ENCODE data around the gene TTLL11.
"Not testable (repeated sequence)": the region's sequence is repeated elsewhere in the genome, so short reads cannot be mapped to it uniquely, and the experiment has no call there.

The TTLL11 gene

GRCh38 chr9:122076117-122076516, 17.0 kb downstream of the TTLL11 start:
- no peak for DNase-seq

- no peak for DNase-seq
These were observed 17.7 kb downstream of the TTLL11 start for GRCh38 chr9:122075135-122076030.

- no peak for DNase-seq
These were observed 21.4 kb downstream of the TTLL11 start for GRCh38 chr9:122071715-122072114.

GRCh38 chr9:122070728-122071515, 22.2 kb downstream of the TTLL11 start:
- DNase-seq, result no peak

DNA sequence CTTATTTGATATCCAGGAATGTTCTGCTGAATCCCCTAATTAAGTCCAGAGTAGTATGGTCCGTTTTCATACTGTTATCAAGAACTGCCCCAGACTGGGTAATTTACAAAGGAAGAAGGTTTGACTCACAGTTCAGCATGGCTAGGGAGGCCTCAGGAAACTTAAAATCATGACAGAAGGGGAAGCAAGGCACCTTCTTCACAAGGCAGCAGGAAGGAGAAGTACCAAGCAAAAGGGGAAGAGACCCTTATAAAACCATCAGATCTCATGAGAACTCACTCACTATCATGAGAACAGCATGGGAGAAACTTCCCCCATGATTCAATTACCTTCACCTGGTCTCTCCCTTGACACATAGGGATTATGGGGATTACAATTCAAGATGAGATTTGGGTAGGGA, 26.4 kb downstream of the TTLL11 start:
- not testable (repeated sequence) for DNase-seq

DNA sequence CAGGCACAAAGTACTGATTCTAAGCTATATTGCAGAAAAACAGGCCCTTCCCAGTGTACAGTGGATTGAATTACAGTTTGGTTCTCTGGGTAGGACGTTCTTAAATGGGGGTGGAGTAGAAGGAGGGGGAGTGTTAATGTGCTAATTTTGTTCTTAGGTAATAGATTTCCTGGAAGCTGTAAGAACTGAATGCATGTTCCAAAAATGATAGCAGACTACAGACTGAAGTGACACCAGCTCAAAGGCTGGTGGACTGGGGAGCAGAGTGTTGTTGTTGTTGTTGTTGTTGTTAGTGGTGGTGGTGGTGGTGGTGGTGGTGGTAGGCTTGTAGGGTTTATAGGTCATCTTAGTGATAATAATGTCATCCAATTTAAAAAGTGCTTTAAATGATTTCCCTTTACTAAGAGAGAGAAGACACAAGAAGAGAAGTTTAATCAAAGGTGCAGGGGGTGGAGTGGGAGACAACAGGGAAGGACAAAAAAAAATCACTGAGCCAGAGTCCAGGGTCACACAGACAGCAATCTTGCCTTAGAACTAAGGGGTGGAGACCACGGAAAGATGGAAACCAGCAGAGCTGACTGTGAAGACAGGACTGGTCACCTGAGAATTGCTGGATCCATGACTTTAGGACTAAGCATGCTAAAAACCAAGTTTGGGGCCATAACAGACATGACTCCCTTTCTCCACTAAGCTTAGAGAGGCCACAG, 27.0 kb downstream of the TTLL11 start:
- DNase-seq, result no peak

- DNase-seq, result no peak
These were observed 32.6 kb downstream of the TTLL11 start for GRCh38 chr9:122060481-122060880.

DNA sequence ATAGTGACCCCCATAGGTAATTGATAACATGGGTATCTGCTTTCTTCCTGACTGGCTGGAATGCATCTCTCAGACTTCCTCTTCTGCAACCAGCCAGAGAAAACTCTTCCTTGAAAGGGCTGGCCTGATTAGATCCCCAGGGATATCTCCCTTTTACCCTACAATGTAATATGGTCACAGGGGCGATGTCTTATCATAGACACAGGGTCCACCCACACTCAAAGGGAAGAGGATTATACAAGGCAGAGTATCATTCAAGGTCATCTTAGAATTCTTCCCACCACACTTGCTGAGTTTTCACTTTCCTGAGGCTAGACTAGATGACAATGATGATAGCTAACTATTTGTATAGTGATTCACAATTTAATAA, 33.2 kb downstream of the TTLL11 start:
- DNase-seq, result no peak

GRCh38 chr9:122059214-122059954, 33.7 kb downstream of the TTLL11 start:
- no peak for DNase-seq

- peak; percentile 99 for DNase-seq
These were observed 34.4 kb downstream of the TTLL11 start for GRCh38 chr9:122058709-122059108.

DNA sequence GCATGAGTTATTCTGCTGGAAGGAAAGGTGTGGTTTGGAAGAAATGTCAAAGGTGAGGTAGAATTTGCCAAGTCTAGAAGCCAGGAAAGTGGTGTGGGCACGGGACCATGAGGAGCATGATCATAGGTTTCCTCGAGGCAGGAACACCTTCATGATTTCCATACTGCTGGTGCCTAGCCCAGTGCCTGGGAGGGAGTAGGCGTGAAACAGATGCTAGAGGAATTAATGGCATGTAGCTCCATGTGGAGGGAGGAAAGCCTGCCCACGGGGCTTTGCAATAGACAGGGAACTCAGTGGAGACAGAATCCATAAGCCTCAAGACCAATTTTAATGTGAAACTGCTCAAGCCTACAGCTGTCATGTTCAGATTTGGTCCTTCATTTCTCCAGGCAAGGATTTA, 35.1 kb downstream of the TTLL11 start:
- no peak for DNase-seq

DNA sequence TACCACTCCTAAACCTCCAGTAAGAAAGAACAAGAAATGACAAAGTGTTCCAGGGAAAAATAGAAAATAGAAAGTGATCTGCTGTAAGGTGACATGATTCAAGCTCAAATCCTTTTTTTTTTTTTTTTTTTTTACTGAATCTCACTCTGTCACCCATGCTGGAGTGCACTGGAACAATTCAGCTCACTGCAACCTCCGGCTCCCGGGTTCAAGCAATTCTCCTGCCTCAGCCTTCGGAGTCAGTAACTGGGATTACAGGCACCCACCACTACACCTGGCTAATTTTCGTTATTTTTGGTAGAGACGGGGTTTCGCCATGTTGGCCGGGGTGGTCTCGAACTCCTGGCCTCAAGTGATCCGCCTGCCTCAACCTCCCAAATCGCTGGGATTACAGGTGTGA, 35.9 kb downstream of the TTLL11 start:
- DNase-seq, result no peak

- DNase-seq, result no peak
These were observed 36.6 kb downstream of the TTLL11 start for GRCh38 chr9:122056484-122056883.

GRCh38 chr9:122055701-122056100, 37.4 kb downstream of the TTLL11 start:
- no peak for DNase-seq

DNA sequence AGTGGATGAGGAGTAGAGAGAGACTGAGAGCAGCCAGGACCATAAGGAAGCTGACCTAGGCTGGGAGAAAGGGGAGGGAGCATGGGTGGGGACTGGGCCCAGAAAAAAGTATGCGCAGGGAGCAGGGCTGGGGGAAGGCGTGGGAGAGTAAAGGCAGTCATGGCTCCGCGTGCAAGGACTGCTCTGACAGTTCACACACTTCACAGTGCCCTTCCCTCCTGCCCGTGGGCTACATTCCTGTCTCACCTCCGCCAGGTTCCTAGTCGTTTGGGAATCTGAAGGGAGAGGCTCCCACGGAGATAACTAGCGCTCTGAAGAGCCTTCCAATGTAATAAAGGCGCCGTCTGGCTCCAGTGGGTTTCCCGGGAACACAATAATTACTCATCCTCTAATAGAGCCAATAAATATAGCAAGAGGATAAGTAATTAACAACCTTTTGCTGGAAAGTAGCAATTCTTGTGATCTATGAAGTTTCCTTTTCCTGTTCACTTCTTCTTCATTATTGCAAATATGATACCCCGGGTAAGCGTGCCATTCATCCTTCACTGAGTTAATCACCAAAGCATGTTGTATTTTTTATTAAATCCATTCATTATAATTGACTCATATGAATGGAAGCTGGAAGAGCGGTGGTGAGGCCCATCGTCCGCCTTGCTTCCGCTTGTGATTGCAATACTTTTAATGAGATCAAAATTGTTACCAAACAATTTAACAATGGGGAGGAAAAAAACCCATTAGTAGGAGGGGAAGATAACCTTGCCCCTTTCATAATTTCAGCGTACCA, 39.3 kb downstream of the TTLL11 start:
- DNase-seq, result no peak

DNA sequence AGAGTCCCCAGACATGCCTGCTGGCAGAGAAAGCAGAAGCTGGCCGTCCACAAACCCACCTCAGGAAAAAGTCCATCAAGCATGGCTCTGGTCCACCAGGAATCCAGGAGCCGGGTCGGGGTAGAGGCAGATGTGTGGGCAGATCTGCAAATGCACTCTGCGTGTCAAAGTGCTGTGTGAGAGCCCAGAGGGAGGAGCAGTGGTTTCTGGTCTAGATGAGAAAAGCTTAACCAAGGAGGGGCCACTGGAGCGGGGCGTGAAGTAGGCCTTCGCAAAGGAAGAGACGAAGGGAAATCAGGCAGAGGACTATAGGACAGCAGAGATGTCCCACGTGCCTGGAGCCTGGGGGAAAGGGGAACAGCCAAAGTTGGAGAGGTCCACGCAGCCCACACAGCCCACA, 40.0 kb downstream of the TTLL11 start:
- DNase-seq, result no peak

DNA sequence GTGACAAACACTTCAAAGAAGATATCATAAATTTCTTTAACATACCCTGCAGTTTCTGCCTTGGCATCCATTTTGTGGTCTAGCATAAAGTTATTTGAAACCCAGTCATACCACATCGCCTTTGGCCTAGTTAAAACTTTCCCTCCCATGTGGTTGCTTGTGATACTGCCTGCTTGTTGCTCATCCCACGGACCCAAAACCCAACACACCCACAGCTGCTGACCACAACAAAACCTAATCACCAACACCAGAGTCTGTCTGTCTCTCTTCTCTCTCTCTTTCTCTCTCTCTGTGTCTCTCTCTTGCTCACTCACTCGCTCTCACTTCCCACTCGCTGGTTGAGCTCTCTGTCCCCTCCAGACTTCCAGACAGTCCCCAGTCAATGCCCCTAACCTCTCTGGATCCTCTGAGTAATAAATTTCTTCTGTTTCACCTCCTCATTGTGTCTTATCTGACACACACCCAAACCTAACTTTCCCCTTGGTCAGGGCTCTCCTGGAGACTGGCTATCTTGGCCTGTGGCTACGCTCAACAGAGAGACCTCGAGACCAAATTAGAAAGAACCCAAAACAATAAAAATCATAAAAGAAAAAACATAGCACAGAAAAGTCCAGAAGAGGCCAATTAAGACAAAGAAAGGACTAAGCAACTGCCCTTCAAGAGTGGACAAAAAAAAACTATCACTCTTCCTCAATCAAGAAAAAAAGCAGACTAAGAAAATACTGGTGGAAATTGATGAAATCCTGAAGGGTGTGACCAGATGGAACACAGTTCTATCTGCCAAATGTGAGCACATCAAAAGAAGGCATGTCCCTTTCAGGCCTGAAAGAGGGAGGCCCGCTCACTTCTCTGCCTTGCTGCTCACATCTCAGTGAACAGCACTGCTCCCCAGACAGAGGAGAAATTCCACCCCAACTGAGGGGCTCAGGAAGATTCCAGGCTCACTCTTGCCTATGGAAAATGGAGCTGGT, 41.5 kb downstream of the TTLL11 start:
- DNase-seq, result no peak

DNA sequence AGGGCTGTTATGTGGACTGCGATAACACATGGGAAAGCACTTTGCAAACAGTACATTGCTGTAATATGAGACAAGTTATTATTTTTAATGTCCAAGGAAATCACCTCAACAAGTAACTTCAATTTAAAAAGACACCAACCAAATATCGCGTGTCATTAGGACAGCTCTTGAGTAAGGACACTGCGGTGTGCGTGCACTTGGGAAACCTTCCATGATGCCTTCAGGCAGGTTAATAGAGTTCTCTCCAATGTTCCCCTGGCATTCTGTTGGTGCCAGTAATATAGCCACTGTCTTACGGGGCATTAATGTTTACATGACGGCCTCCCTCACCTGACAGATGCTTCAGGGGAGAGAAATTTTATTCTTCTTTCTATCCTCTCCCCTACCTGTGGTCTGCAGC, 42.9 kb downstream of the TTLL11 start:
- DNase-seq, result no peak

GRCh38 chr9:122042056-122042455, 51.1 kb downstream of the TTLL11 start:
- no peak for DNase-seq

GRCh38 chr9:122040561-122041242, 52.4 kb downstream of the TTLL11 start:
- DNase-seq, result no peak

All from NCI-H524 treated with DMSO at 0.1 percent for 48 hours (cell line).